H1 (cell line): ENCODE results near the gene RSBN1. TPM values are rescaled to one million over a fixed set of nuclear protein-coding genes. Genes with fewer than 3 reads are reported as not detected.

Source experiments
- CTCF ChIA-PET: fragments of 300-600 bp; sonication (Branson Sonifier 250); formaldehyde crosslinking; loops from one replicate; lab custom pipeline; 2021; ENCODE audit not compliant: partially characterized antibody; lab: Charles Lee
- POLR2A ChIA-PET: fragments of 300-600 bp; sonication (Branson Sonifier 250); formaldehyde crosslinking; loops from one replicate; lab custom pipeline; 2021; ENCODE audit warnings: inconsistent platforms; ENCODE audit not compliant: partially characterized antibody; lab: Charles Lee
- DNase-seq, 2 experiments: peaks; one replicate each; pipeline versions ENCODE4 v3.0.0 to v3.0.0-alpha.2; 2010 to 2022; ENCODE audit warnings: low spot score in 2 of 2, low read depth in 1 of 2, mixed read lengths in 1 of 2
- FAIRE-seq: peaks from 2 replicates; lab custom pipeline; 2011; peaks lifted over from hg19 to GRCh38; lab: Jason Lieb, UNC
- H2AFZ ChIP-seq: 2 replicates; pipeline ENCODE4 v1.8.1; 2012; ENCODE audit warnings: low read length, inconsistent platforms
- H2AK5ac ChIP-seq: 2 replicates; pipeline ENCODE4 v1.6.1; 2013; ENCODE audit warnings: low read depth, low read length
- H2BK120ac ChIP-seq: replicated peaks from 2 replicates; pipeline ENCODE3; 2013; ENCODE audit warnings: low read depth, low read length, inconsistent platforms
- H2BK12ac ChIP-seq: 2 replicates; pipeline ENCODE4 v1.6.1; 2013; ENCODE audit warnings: low read depth, low read length
- H2BK15ac ChIP-seq: 2 replicates; pipeline ENCODE4 v1.6.1; 2013; ENCODE audit warnings: low read length
- H2BK20ac ChIP-seq: 2 replicates; pipeline ENCODE4 v1.6.1; 2013; ENCODE audit warnings: low read length
- H2BK5ac ChIP-seq: 2 replicates; pipeline ENCODE4 v1.6.1; 2013; ENCODE audit warnings: low read depth, low read length
- H3K14ac ChIP-seq: 2 replicates; pipeline ENCODE4 v1.6.1; 2013; ENCODE audit warnings: inconsistent platforms; ENCODE audit not compliant: insufficient read length
- H3K18ac ChIP-seq: 2 replicates; pipeline ENCODE4 v1.6.1; 2013; ENCODE audit warnings: low read length; ENCODE audit errors: extremely low read depth
- H3K23ac ChIP-seq: 2 replicates; pipeline ENCODE4 v1.6.1; 2013; ENCODE audit warnings: inconsistent platforms; ENCODE audit not compliant: insufficient read length
- H3K23me2 ChIP-seq: 2 replicates; pipeline ENCODE4 v1.6.1; 2013; ENCODE audit warnings: low read depth, low read length
- H3K27ac ChIP-seq: 2 replicates; pipeline ENCODE4 v1.6.1; 2011; ENCODE audit warnings: low read depth, low read length, inconsistent platforms
- H3K27me3 ChIP-seq, 4 experiments: replicated peaks in 1 of 4; 1 replicate in 1 of 4; 2 replicates in 3 of 4; pipeline versions ENCODE4 v1.6.1 to v1.8.1; 2011 to 2013; ENCODE audit warnings: low read length in 3 of 4, mild to moderate bottlenecking in 3 of 4, inconsistent platforms in 2 of 4, mixed read lengths in 2 of 4, moderate library complexity in 1 of 4; ENCODE audit not compliant: control insufficient read depth in 3 of 4, insufficient read depth in 3 of 4; ENCODE audit errors: extremely low read depth in 1 of 4
- H3K36me3 ChIP-seq, 4 experiments: 2 replicates each; pipeline versions ENCODE4 v1.6.1 to v1.8.1; 2011 to 2013; ENCODE audit warnings: mild to moderate bottlenecking in 4 of 4, low read length in 3 of 4, moderate library complexity in 2 of 4, control low read depth in 1 of 4, inconsistent platforms in 1 of 4; ENCODE audit not compliant: insufficient read depth in 4 of 4, control insufficient read depth in 2 of 4
- H3K4ac ChIP-seq: replicated peaks from 2 replicates; pipeline ENCODE3; 2013; ENCODE audit warnings: low read length, low read depth, mixed read lengths, inconsistent platforms; ENCODE audit not compliant: insufficient read length
- H3K4me1 ChIP-seq, 4 experiments: replicated peaks in 1 of 4; 1 replicate in 1 of 4; 2 replicates in 3 of 4; pipeline versions ENCODE4 v1.6.1 to v1.8.1; 2011 to 2013; ENCODE audit warnings: low read length in 3 of 4, inconsistent platforms in 2 of 4, mixed read lengths in 1 of 4; ENCODE audit not compliant: insufficient read depth in 4 of 4, control insufficient read depth in 3 of 4
- H3K4me2 ChIP-seq, 2 experiments: 2 replicates each; pipeline versions ENCODE4 v1.6.1 to v1.8.1; 2011 to 2013; ENCODE audit warnings: low read depth in 2 of 2, low read length in 2 of 2, control low read depth in 1 of 2, inconsistent platforms in 1 of 2, mild to moderate bottlenecking in 1 of 2; ENCODE audit not compliant: insufficient read depth in 1 of 2
- H3K4me3 ChIP-seq, 4 experiments: fragments of 200-600, 300-600 bp in 1 of 4; sonication (generic), shearing (Covaris generic), sonication (Bioruptor Twin) in 1 of 4; 2 replicates each; pipeline versions ENCODE4 v1.5.1 to v1.8.1; 2011 to 2016; ENCODE audit warnings: low read length in 4 of 4, low read depth in 3 of 4, control low read depth in 2 of 4, inconsistent platforms in 2 of 4, mild to moderate bottlenecking in 2 of 4, mixed read lengths in 1 of 4, moderate library complexity in 1 of 4; ENCODE audit not compliant: insufficient read depth in 2 of 4; ENCODE audit errors: extremely low read depth in 1 of 4
- H3K56ac ChIP-seq: replicated peaks from 2 replicates; pipeline ENCODE3; 2013; ENCODE audit warnings: low read depth, mild to moderate bottlenecking, mixed read lengths, low read length, inconsistent platforms; ENCODE audit not compliant: insufficient read length
- H3K79me1 ChIP-seq: 2 replicates; pipeline ENCODE4 v1.6.1; 2013; ENCODE audit warnings: low read depth, low read length, control low read depth
- H3K79me2 ChIP-seq, 2 experiments: 2 replicates each; pipeline versions ENCODE4 v1.6.1 to v1.8.1; 2012 to 2013; ENCODE audit warnings: low read length in 2 of 2, mild to moderate bottlenecking in 2 of 2, inconsistent platforms in 1 of 2; ENCODE audit not compliant: insufficient read depth in 2 of 2, control insufficient read depth in 1 of 2
- H3K9ac ChIP-seq, 4 experiments: replicated peaks in 1 of 4; 1 replicate in 1 of 4; 2 replicates in 3 of 4; pipeline versions ENCODE4 v1.6.1 to v1.8.1; 2011 to 2013; ENCODE audit warnings: low read depth in 3 of 4, low read length in 3 of 4, control low read depth in 2 of 4, mild to moderate bottlenecking in 2 of 4, moderate library complexity in 2 of 4, inconsistent platforms in 1 of 4; ENCODE audit errors: extremely low read depth in 1 of 4
- H3K9me3 ChIP-seq, 2 experiments: 2 replicates each; pipeline versions ENCODE4 v1.6.1 to v1.8.1; 2012 to 2013; ENCODE audit warnings: mild to moderate bottlenecking in 2 of 2, moderate library complexity in 2 of 2, control low read depth in 1 of 2, inconsistent platforms in 1 of 2, low read depth in 1 of 2, low read length in 1 of 2, mixed read lengths in 1 of 2; ENCODE audit not compliant: insufficient read depth in 2 of 2
- H4K20me1 ChIP-seq, 2 experiments: replicated peaks in 1 of 2; 2 replicates each; pipeline versions ENCODE3 to v1.8.1; 2011 to 2013; ENCODE audit warnings: inconsistent platforms in 2 of 2, low read length in 2 of 2, mild to moderate bottlenecking in 1 of 2; ENCODE audit not compliant: insufficient read depth in 2 of 2, control insufficient read depth in 1 of 2
- H4K5ac ChIP-seq: 2 replicates; pipeline ENCODE4 v1.6.1; 2013; ENCODE audit warnings: low read length, low read depth, mixed read lengths, inconsistent platforms; ENCODE audit not compliant: insufficient read length
- H4K8ac ChIP-seq: 2 replicates; pipeline ENCODE4 v1.8.0; 2013; ENCODE audit warnings: mild to moderate bottlenecking, moderate library complexity, low read length, inconsistent platforms; ENCODE audit not compliant: insufficient read depth; ENCODE audit errors: extremely low read depth
- H4K91ac ChIP-seq: replicated peaks from 2 replicates; pipeline ENCODE3; 2013; ENCODE audit warnings: low read length, mixed read lengths, inconsistent platforms; ENCODE audit not compliant: insufficient read length
- ATF2 ChIP-seq: IDR thresholded peaks from 2 replicates; pipeline ENCODE4 v1.6.1; 2012; ENCODE audit warnings: low read length, inconsistent platforms
- CTBP2 ChIP-seq: IDR thresholded peaks from 2 replicates; pipeline ENCODE4 v1.7.0; 2011; ENCODE audit warnings: borderline replicate concordance, mild to moderate bottlenecking, moderate library complexity, mixed read lengths, low read length; ENCODE audit not compliant: insufficient read depth, insufficient read length
- GABPA ChIP-seq: IDR thresholded peaks from 2 replicates; pipeline ENCODE4 v1.6.1; 2011; ENCODE audit warnings: mild to moderate bottlenecking, low read length, moderate library complexity, borderline replicate concordance; ENCODE audit not compliant: insufficient read depth
- JUN ChIP-seq: IDR thresholded peaks from 2 replicates; pipeline ENCODE4 v1.6.1; 2011; ENCODE audit warnings: low read depth, mild to moderate bottlenecking, improper control_type of control experiment, low read length
- KDM1A ChIP-seq: fragments of 200-600, 300-600 bp; sonication (generic); IDR thresholded peaks from 2 replicates; pipeline ENCODE4 v1.7.1; 2016; ENCODE audit warnings: mild to moderate bottlenecking, low read length, borderline replicate concordance
- MAFK ChIP-seq: IDR thresholded peaks from 2 replicates; pipeline ENCODE4 v1.6.1; 2012; ENCODE audit warnings: low read depth, mild to moderate bottlenecking, improper control_type of control experiment, low read length
- RBBP5 ChIP-seq: IDR thresholded peaks from 2 replicates; pipeline ENCODE4 v1.7.1; 2012; ENCODE audit warnings: low read depth, mild to moderate bottlenecking, inconsistent platforms, low read length, moderate library complexity, borderline replicate concordance
- RNF2 ChIP-seq: fragments of 200-900, 300-1000 bp; sonication (generic); IDR thresholded peaks from 2 replicates; pipeline ENCODE4 v1.7.1; 2016; ENCODE audit warnings: borderline replicate concordance, low read depth, mild to moderate bottlenecking, antibody characterized with exemption, low read length; ENCODE audit not compliant: poor library complexity, severe bottlenecking; ENCODE audit errors: missing control alignments
- SIX5 ChIP-seq: IDR thresholded peaks from 2 replicates; pipeline ENCODE4 v1.6.1; 2011; ENCODE audit warnings: mild to moderate bottlenecking, low read depth, low read length
- SP1 ChIP-seq: IDR thresholded peaks from 2 replicates; pipeline ENCODE4 v1.6.1; 2011; ENCODE audit warnings: low read depth, low read length
- SP4 ChIP-seq: IDR thresholded peaks from 2 replicates; pipeline ENCODE4 v1.6.1; 2012; ENCODE audit warnings: low read length, inconsistent platforms
- TEAD4 ChIP-seq: IDR thresholded peaks from 2 replicates; pipeline ENCODE4 v1.6.1; 2012; ENCODE audit warnings: low read depth, low read length, inconsistent platforms, mixed read lengths
- WGBS, 2 experiments: shearing (Covaris generic) in 1 of 2; methylation state at CpG; one replicate each; pipeline versions ENCODE4 v1.1.6 to v1.1.7; 2013 to 2015; ENCODE audit warnings: low lambda C conversion rate in 2 of 2, mixed read lengths in 2 of 2, inconsistent platforms in 1 of 2, low coverage in 1 of 2, missing lambda C conversion rate in 1 of 2; ENCODE audit not compliant: insufficient replicate concordance in 2 of 2, insufficient coverage in 1 of 2, insufficient read length in 1 of 2; ENCODE audit errors: extremely low coverage in 1 of 2, missing lambda C conversion rate in 1 of 2; 5-methylcytosine and 5-hydroxymethylcytosine counted together
- polyA plus RNA-seq, 7 experiments: library from polyadenylated mRNA; depleted of rRNA in 3 of 7; stranded (reverse) in 5 of 7; unstranded in 2 of 7; fragments of >200 nt in 5 of 7; fragments of 200-250 nt in 2 of 7; gene quantifications; 1 replicate in 5 of 7; 2 replicates in 1 of 7; 4 replicates in 1 of 7; pipeline versions ENCODE4 v1.2.1 to v1.2.3, GENCODE V29; 2011 to 2013; ENCODE audit warnings: missing spikeins in 2 of 7, mixed read lengths in 2 of 7
- total RNA-seq: library from RNA; stranded (reverse); fragmentation: NEBNext Ultra II Directional; extraction: Animal tissue kit (Norgen Biotek cat#: 25700); gene quantifications from 2 replicates; pipeline ENCODE4 v1.2.1, GENCODE V29; 2021

The RSBN1 gene
- total and polyA plus RNA-seq, 2 of the 8 experiments (the other 6 are each of a cell fraction or from before 2014, with no cell fraction given) = 4.2 to 17.6 TPM

DNA sequence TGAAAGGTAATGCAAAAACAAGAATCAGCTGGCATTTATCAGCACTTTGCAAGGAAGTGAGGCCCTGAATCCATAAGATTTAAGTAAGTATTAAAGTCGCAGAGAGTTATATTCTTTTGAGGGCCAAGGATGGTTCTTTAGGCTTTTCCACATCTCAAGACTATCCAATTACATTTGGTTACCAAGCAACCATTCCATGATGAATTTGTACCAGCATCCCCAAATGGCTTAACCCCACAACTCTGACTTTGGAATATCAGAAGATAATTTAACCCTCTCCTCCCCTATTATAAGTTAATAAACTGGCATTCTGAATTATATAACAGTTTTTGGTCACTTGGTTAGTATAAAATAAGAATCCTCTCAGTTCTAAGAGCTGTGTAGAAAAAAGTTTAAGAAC is 55.8 kb downstream of the RSBN1 start:
- Histone ChIP-seq H3K27me3 (no peaks in the 10 kb centered on the region), H3K23me2 (peaks cover 7% of the 10 kb centered on the region), H3K9me3 (no peaks in the 10 kb centered on the region), H3K79me1 (no peaks in the 10 kb centered on the region), H3K36me3 (peaks cover 0 to 10% (median 0%) of the 10 kb centered on the region in 4 experiments; a peak in 1 of 8 replicates), H4K91ac (no peak overlapping the region), H2BK20ac (no peak overlapping the region), H3K23ac (no peak overlapping the region), H4K5ac (no peak overlapping the region), H2BK12ac (no peak overlapping the region), H3K14ac (no peak overlapping the region), H3K18ac (no peak overlapping the region), H3K27ac (no peak overlapping the region), H4K8ac (no peak overlapping the region), H2AFZ (no peak overlapping the region), H2BK120ac (no peak overlapping the region), H3K9ac (no peak overlapping the region), H2AK5ac (no peak overlapping the region), H3K79me2 (peaks cover 0 to 7% of the 10 kb centered on the region in 2 experiments; a peak in 2 of 4 replicates), H3K4me2 (no peak overlapping the region), H4K20me1 (peaks cover 0 to 2% of the 10 kb centered on the region in 2 experiments), H3K56ac (no peak overlapping the region), H3K4ac (no peak overlapping the region), H3K4me1 (peaks cover 0 to 9% (median 0%) of the 10 kb centered on the region in 4 experiments; a peak in 3 of 7 replicates), H2BK5ac (no peak overlapping the region), H2BK15ac (no peak overlapping the region), H3K4me3 (no peak overlapping the region)
- no peak for DNase-seq
- FAIRE-seq = no peak
- ChIA-PET POLR2A (no interaction called here), CTCF (no interaction called here)
- WGBS, 2 experiments = 91% methylated on average over 1 of the region's 1 CpG; no CpG with 5 or more reads in 1 of the 2 experiments
- no peak for TF ChIP-seq SIX5
- TF ChIP-seq RBBP5 = no peak
- no peak for TF ChIP-seq GABPA
- no peak for TF ChIP-seq KDM1A
- no peak for TF ChIP-seq ATF2
- no peak for TF ChIP-seq SP4
- no peak for TF ChIP-seq CTBP2
- TF ChIP-seq TEAD4 = no peak
- no peak for TF ChIP-seq SP1
- TF ChIP-seq RNF2 = no peak
- TF ChIP-seq MAFK = no peak
- no peak for TF ChIP-seq JUN
